Rectal smooth muscle tissue (tissue), 1 donor: ENCODE measurements around the gene LRRC73.
"Not testable (repeated sequence)": the region's sequence is repeated elsewhere in the genome, so short reads cannot be mapped to it uniquely, and the experiment has no call there.

ENCODE experiments used
- H3K27ac ChIP-seq: one replicate; pipeline ENCODE4 v1.7.0; 2013; ENCODE audit warnings: low read depth, low read length, inconsistent platforms
- H3K27me3 ChIP-seq: one replicate; pipeline ENCODE4 v1.7.0; 2013; ENCODE audit warnings: low read length; ENCODE audit not compliant: control insufficient read depth, insufficient read depth
- H3K36me3 ChIP-seq: one replicate; pipeline ENCODE4 v1.7.0; 2013; ENCODE audit warnings: low read length; ENCODE audit not compliant: control insufficient read depth, insufficient read depth
- H3K4me1 ChIP-seq: one replicate; pipeline ENCODE4 v1.7.0; 2013; ENCODE audit warnings: low read length; ENCODE audit not compliant: control insufficient read depth, insufficient read depth
- H3K4me3 ChIP-seq: one replicate; pipeline ENCODE4 v1.7.0; 2013; ENCODE audit warnings: low read length
- H3K9ac ChIP-seq: one replicate; pipeline ENCODE4 v1.7.0; 2013; ENCODE audit warnings: low read length

Gene LRRC73

DNA sequence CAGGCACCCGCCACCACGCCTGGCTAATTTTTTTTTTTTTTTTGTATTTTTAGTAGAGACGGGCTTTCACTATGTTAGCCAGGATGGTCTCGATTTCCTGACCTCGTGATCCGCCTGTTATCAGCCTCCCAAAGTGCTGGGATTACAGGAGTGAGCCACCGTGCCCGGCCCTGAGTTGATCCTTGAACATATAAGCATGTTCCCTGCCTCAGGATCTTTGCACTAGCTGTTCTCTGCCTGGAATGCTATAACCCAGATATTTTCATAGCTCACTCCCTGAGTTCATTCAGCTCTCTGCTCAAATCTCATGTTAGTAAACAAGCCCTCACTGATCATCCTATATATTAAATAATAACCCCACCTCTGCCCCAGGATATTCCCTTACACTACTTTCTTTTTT, 45.8 kb downstream of the LRRC73 start:
- no peak overlapping the region for H3K4me3 ChIP-seq
- H3K27me3 ChIP-seq, result peaks cover 2% of the 10 kb centered on the region
- no peak overlapping the region for H3K27ac ChIP-seq
- H3K36me3 ChIP-seq, result no peaks in the 10 kb centered on the region
- no peak overlapping the region for H3K9ac ChIP-seq
- no peaks in the 10 kb centered on the region for H3K4me1 ChIP-seq

DNA sequence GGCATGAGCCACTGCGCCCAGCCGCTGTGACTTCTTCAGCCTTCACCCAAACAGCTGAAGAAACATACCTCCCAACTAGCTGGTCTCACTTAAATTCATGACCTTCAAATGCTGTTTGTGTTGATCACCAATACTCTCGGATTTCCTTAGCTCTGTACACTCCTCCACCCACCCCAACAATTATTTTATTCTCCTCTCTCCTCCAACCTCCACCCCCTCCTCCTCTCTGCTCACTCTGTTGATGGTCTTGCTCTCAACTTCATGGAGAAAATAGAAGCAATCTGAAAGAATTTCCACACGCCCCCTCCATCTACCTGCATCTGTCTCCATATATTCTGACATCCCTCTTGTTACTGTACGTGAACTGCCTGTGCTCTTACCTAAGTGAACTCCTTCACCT, 48.2 kb downstream of the LRRC73 start:
- Histone ChIP-seq H3K4me1 (no peaks in the 10 kb centered on the region), H3K27me3 (no peaks in the 10 kb centered on the region), H3K27ac (no peak overlapping the region), H3K9ac (no peak overlapping the region), H3K4me3 (no peak overlapping the region), H3K36me3 (no peaks in the 10 kb centered on the region)

DNA sequence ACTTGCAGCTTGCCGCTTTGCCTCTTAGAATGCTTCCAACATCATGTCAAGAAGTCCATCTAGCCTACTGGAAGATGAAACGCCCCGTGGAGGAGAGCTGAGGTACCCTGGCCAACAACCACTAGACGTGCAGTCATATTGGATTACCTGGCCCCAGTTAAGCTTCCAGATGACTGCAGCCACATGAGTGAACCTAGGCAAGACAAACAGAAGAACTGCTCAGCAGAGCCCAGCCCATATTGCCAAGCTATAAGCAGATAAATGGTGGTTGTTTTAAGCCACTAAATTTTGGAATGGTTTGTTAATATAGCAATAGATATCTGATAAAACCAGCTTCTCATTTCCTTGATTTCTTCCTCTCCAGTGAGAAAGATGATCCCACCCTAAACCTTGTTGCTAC, 50.1 kb downstream of the LRRC73 start:
- H3K27ac ChIP-seq, result no peak overlapping the region
- H3K4me1 ChIP-seq, result peaks cover 3% of the 10 kb centered on the region
- no peak overlapping the region for H3K9ac ChIP-seq
- no peaks in the 10 kb centered on the region for H3K36me3 ChIP-seq
- H3K27me3 ChIP-seq, result no peaks in the 10 kb centered on the region
- H3K4me3 ChIP-seq, result no peak overlapping the region

DNA sequence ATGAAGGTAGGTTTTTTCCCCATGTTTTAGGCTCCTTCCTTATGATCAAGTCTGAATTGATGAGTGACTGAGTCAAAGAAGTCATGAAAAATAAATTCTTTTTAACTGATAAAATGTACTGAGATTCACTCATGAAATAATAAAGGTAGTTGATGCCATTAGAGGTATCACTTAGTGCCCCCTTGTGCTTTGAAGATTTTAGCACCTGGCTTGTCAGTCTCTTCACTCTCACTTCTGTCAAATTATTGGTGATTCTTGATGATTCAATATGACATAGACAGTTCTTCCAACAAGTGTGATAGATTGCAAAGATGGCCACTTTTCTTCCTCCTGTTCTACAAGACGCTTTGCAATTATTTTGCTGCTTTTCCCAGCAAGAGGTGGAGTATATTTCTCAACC, 50.6 kb downstream of the LRRC73 start:
- Histone ChIP-seq H3K9ac (no peak overlapping the region), H3K36me3 (no peaks in the 10 kb centered on the region), H3K4me3 (no peak overlapping the region), H3K4me1 (peaks cover 3% of the 10 kb centered on the region), H3K27me3 (no peaks in the 10 kb centered on the region), H3K27ac (no peak overlapping the region)

DNA sequence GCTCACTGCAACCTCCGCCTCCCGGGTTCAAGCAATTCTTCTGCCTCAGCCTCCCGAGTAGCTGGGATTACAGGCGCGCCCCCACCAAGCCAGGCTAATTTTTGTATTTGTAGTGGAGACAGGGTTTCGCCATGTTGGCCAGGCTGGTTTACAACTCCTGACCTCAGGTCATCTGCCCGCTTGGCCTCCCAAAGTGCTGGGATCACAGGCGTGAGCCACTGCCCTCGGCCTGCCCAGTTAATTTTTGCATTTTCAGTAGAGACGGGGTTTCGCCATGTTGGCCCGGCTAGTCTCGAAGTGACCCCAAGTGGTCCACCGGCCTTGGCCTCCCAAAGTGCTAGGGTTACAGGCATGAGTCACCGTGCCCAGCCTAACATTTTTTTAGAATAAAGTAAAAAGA, 52.0 kb downstream of the LRRC73 start:
- not testable (repeated sequence) for H3K9ac ChIP-seq, H3K4me3 ChIP-seq, H3K27me3 ChIP-seq, H3K4me1 ChIP-seq, H3K36me3 ChIP-seq, H3K27ac ChIP-seq

DNA sequence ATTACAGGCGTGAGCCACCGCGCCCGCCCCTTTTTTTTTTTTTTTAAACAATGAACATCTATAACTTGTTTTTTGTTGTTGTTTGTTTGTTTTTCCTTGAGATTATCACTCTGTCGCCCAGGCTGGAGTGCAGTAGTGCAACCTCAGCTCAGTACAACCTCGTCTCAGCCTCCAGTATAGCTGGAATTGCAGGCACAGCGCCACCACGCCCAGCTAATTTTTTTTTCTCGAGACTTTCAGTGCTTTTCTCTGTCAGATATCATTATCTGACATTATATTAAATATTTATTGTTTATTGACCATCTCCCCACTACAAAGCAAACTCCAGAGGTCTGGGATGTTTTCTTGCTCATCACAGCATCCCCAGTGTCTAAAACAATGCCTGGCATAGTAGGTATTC, 52.5 kb downstream of the LRRC73 start:
- Histone ChIP-seq H3K36me3 (no peaks in the 10 kb centered on the region), H3K4me3 (no peak overlapping the region)

More for the DNA sequence above, 52.5 kb downstream of the LRRC73 start:
- no peaks in the 10 kb centered on the region for H3K27me3 ChIP-seq
- H3K9ac ChIP-seq, result no peak overlapping the region
- no peak overlapping the region for H3K27ac ChIP-seq
- H3K4me1 ChIP-seq, result peaks cover 3% of the 10 kb centered on the region
